Colonic mucosa (tissue), 4 donors: ENCODE measurements around the gene FOXF2. TPM values are rescaled to one million over a fixed set of nuclear protein-coding genes. Genes with fewer than 3 reads are reported as not detected.

Source experiments
- DNase-seq: peaks from one replicate; pipeline ENCODE4 v3.0.0-alpha.2; 2020
- H3K27ac ChIP-seq: fragments of 200-600 bp; one replicate; pipeline ENCODE4 v1.8.0; 2021
- H3K27me3 ChIP-seq: fragments of 200-600 bp; one replicate; pipeline ENCODE4 v1.8.0; 2021
- H3K36me3 ChIP-seq: fragments of 200-600 bp; one replicate; pipeline ENCODE4 v1.8.0; 2021
- H3K4me1 ChIP-seq: fragments of 200-600 bp; one replicate; pipeline ENCODE4 v1.8.0; 2021; ENCODE audit warnings: mild to moderate bottlenecking
- H3K4me3 ChIP-seq: fragments of 200-600 bp; one replicate; pipeline ENCODE4 v1.8.0; 2021
- H3K9ac ChIP-seq, 2 donors: one replicate each; pipeline ENCODE4 v1.7.0; 2013; ENCODE audit warnings: control low read depth in 2 of 2, low read depth in 2 of 2, low read length in 2 of 2
- H3K9me3 ChIP-seq: fragments of 200-600 bp; one replicate; pipeline ENCODE4 v1.8.0; 2021
- intact Hi-C: fragments of 100-400 bp; cut with DNase I; formaldehyde crosslinking; loops from one replicate; pipeline ENCODE4 v1.14.1; 2022
- total RNA-seq, 2 donors: library from RNA; stranded (reverse); fragmentation: NEBNext Ultra II Directional in 1 of 2; extraction: Animal tissue kit (Norgen Biotek cat#: 25700) in 1 of 2; gene quantifications; one replicate each; pipeline ENCODE4 v1.2.1, GENCODE V29; 2021
- TF ChIP-seq, protein P1 (sequence below): fragments of 200-600 bp; IDR thresholded peaks from one replicate; pipeline ENCODE4 v1.8.0; 2022; ENCODE audit warnings: antibody characterized with exemption, mild to moderate bottlenecking
- donor health status: healthy.
- donor health status: DM: no; HTN: no; CAD: no.
- donor health status: DM: no; HTN: no; CAD: no.

The FOXF2 gene
- total RNA-seq, 2 donors from 2014 or later = 4.2 to 8.4 TPM

DNA sequence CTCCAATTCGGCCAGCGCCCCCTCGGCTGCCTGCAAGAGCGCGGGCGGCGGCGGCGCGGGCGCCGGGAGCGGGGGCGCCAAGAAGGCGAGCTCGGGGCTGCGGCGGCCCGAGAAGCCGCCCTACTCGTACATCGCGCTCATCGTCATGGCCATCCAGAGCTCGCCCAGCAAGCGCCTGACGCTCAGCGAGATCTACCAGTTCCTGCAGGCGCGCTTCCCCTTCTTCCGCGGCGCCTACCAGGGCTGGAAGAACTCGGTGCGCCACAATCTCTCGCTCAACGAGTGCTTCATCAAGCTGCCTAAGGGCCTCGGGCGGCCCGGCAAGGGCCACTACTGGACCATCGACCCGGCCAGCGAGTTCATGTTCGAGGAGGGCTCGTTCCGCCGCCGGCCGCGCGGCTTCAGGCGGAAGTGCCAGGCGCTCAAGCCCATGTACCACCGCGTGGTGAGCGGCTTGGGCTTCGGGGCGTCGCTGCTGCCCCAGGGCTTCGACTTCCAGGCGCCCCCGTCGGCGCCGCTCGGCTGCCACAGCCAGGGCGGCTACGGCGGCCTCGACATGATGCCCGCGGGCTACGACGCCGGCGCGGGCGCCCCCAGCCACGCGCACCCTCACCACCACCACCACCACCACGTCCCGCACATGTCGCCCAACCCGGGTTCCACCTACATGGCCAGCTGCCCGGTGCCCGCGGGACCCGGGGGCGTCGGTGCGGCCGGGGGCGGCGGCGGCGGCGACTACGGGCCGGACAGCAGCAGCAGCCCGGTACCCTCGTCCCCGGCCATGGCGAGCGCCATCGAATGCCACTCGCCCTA, 963 bp downstream of the FOXF2 start:
- no peaks in the 10 kb centered on the region for H3K9me3 ChIP-seq
- no peaks in the 10 kb centered on the region for H3K4me1 ChIP-seq
- intact Hi-C loops = loop anchor here (5.0 kb wide), 1 partner anchor 793 kb away; no protein-coding TSS in a partner anchor
- H3K27me3 ChIP-seq = peaks cover 82% of the 10 kb centered on the region
- TF ChIP-seq, protein P1, sequence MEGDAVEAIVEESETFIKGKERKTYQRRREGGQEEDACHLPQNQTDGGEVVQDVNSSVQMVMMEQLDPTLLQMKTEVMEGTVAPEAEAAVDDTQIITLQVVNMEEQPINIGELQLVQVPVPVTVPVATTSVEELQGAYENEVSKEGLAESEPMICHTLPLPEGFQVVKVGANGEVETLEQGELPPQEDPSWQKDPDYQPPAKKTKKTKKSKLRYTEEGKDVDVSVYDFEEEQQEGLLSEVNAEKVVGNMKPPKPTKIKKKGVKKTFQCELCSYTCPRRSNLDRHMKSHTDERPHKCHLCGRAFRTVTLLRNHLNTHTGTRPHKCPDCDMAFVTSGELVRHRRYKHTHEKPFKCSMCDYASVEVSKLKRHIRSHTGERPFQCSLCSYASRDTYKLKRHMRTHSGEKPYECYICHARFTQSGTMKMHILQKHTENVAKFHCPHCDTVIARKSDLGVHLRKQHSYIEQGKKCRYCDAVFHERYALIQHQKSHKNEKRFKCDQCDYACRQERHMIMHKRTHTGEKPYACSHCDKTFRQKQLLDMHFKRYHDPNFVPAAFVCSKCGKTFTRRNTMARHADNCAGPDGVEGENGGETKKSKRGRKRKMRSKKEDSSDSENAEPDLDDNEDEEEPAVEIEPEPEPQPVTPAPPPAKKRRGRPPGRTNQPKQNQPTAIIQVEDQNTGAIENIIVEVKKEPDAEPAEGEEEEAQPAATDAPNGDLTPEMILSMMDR = no peak
- H3K9ac ChIP-seq = peak overlapping the region; percentile 63 to 66
- H3K27ac ChIP-seq = peak overlapping the region; percentile 3
- no peak for DNase-seq
- peak overlapping the region; percentile 31 for H3K4me3 ChIP-seq
- no peaks in the 10 kb centered on the region for H3K36me3 ChIP-seq

DNA sequence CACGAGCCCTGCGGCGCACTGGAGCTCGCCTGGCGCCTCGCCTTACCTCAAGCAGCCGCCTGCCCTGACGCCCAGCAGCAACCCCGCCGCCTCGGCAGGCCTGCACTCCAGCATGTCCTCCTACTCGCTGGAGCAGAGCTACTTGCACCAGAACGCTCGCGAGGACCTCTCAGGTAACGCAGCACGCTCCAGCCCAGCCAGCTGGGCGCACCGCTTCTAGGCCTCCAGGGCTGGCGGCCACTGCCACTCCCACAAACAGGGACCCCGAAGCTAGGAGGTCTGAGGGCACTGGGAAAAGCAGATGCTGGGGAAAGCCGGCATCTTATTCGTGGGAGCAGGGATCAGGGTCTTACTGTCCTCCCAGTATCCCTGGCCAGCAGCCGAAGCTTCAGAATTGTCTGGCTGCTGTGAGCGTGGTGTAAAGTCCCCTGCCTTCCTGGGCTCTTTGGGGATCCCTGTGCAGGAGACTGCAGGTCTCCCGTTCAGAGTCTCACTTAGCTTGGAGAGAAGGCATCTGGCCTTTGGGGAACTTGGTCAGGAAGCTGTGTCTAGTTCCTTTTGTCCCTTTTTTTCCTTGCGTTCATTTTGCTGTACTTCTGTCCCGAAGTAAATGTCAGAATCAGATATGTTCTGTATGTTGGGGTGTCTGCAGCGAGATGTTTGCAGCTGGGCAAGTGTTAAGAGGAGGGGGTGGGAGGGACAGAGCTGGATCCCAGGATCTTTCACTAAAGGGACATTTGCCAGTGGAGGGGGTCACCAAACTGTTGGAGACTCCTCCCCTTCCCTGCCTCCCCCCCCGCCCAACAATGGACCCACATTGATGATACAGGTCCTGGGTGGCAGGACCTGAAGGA, 1.8 kb downstream of the FOXF2 start:
- intact Hi-C loops = loop anchor here (5.0 kb wide), 1 partner anchor 794 kb away; no protein-coding TSS in a partner anchor
- Histone ChIP-seq H3K4me3 (peak overlapping the region; percentile 31), H3K36me3 (no peaks in the 10 kb centered on the region), H3K9ac (peak overlapping the region; percentile 63 to 66), H3K27ac (peak overlapping the region; percentile 40), H3K9me3 (no peaks in the 10 kb centered on the region), H3K27me3 (peaks cover 83% of the 10 kb centered on the region), H3K4me1 (no peaks in the 10 kb centered on the region)
- TF ChIP-seq, protein P1 = no peak
- no peak for DNase-seq

DNA sequence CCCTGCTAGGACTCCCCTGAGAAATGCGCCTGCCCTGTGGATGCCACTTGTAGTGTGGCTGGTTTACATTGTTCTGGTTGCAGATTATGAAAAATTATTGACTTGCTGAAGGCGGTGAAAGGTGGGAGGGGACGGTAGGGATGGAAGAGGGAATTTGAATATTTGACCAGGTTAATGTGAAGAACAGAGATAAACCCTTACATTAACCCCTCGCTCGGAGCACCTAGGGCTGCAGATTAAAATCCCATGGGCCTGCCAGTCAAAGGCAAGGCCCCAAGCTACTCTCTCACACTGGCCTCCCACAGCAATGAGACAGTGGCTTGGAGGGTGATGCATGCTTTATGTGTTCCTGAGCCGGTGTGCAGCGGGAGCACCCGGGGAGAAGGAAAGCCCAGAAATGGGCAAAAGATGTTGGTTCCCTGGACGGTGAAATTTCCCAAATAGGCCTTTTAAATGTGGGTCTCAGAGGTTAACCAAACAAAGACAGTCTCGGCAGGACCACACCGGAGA, 2.5 kb downstream of the FOXF2 start:
- intact Hi-C loops = loop anchor here (5.0 kb wide), 1 partner anchor 795 kb away; no protein-coding TSS in a partner anchor
- Histone ChIP-seq H3K27ac (peak overlapping the region; percentile 40), H3K9ac (peak overlapping the region; percentile 63 to 66), H3K9me3 (no peaks in the 10 kb centered on the region), H3K4me1 (no peaks in the 10 kb centered on the region), H3K4me3 (peak overlapping the region; percentile 31), H3K27me3 (peaks cover 83% of the 10 kb centered on the region), H3K36me3 (no peaks in the 10 kb centered on the region)
- TF ChIP-seq, protein P1 = no peak
- DNase-seq = no peak

DNA sequence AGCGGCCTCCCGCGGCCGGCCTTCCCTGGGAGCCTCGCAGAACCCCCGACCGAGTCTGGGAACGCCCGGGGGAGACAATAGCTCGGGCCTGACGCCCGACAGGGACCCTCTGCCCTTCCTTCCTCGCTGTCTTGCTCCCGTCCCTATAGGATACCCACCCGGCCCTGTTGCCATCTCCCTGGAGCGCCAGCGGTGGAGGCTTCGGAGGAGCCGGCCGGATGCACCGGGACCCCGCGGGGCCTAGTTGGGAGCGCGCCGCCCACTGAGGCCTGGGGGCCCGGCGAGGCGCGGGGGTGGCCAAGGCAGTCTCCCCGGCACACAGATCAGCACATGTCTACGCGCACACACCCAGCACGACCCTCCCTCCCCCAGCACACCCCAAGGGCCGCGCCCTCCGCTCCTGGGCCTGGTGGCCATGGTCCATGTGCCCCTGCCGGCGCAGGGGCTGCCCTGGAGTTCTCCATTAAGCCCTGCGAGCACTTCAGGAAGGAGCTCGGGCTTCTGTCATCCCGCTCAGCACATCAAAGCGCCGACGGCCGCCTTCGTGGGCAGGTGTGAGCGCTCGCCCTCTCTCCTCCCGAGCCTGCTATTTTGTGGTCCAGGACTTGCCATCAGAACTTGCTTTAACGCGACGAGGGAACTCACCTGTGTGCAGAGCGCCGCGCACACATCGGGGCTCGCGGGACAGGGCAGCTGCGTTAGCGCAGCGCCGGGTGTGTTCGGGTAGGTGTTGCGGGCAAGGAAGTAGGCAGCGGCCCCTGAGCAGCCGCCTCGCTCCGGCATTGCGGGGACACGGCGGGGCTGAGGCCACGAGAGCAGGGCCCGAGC, 3.7 kb downstream of the FOXF2 start:
- peaks cover 76% of the 10 kb centered on the region for H3K27me3 ChIP-seq
- H3K9me3 ChIP-seq = no peaks in the 10 kb centered on the region
- peak overlapping the region; percentile 31 for H3K4me3 ChIP-seq
- intact Hi-C loops = loop anchor here (5.0 kb wide), 1 partner anchor 796 kb away; no protein-coding TSS in a partner anchor
- TF ChIP-seq, protein P1 = no peak
- no peaks in the 10 kb centered on the region for H3K4me1 ChIP-seq
- H3K27ac ChIP-seq = peak overlapping the region; percentile 50
- H3K9ac ChIP-seq = peak overlapping the region; percentile 26 to 46
- no peak for DNase-seq
- H3K36me3 ChIP-seq = no peaks in the 10 kb centered on the region
